UCSD-AML1 (cell line): ENCODE measurements around the gene ZNF382.
"Not testable (repeated sequence)": the region's sequence is repeated elsewhere in the genome, so short reads cannot be mapped to it uniquely, and the experiment has no call there.

ENCODE experiments used
- DNase-seq: peaks from one replicate; lab custom pipeline; 2025; ENCODE audit not compliant: unreplicated experiment; lab: John Stamatoyannopoulos, UW

ZNF382 gene

GRCh38 chr19:36605101-36605876, at the start of gene ZNF382:
Gene ZNF382, plus strand, starts transcription at chr19:36605313. Its CDS starts 4,602 bp downstream, at chr19:36609915.
- DNase-seq, result peak; percentile 79

- DNase-seq, result no peak
Observed at GRCh38 chr19:36564391-36564790, 40.7 kb upstream of the ZNF382 start.

- DNase-seq, result no peak
Observed at GRCh38 chr19:36572593-36573019, 32.5 kb upstream of the ZNF382 start.

DNA sequence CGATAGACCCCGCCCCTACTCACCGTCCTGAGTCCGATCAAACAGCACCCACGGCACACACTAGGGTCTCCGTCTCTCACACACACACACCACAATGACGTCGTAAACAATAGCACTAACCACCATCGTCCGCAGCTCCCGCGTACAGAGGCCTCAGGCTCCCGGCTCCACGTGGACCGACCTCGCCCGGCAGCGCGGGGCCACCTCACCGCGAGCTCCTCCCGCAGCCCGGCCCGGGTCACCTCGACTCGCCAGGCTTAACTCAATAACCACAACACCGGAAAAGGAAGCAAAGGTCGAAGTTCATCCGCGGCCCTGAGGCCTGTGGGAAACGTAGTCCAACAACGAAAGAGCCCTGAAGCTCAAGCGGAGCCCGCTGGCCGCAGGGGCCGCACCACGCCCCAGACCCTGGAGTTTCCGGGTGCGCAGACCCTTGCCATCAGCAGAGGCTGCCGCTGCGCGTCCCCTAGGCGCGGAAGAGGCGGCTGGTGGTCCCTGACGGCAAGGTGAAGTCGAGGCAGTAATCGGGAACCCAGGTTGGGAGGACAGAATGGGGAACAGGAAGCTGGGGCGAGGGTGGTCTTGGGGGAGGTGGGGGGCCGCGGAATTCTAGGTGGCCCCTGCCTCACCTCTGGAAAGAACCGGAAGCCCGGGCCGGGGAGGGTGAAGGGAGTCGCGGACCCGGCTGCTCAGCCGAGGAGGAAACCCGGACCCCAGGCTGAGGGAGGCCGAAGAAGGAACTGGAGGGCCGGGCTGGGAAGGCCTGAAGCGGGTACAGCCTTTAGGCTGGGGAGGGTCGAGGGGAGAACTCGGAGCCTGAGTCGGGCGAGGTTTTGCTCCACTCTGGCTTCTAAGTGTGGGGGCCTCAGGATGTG, 31.9 kb upstream of the ZNF382 start, which contains the start of gene ZNF529:
Gene ZNF529, minus strand, starts transcription at position 273 of the 875 bp plus-strand sequence. CDS start 946 bp downstream, outside the sequence.
- peak; percentile 92 for DNase-seq

DNA sequence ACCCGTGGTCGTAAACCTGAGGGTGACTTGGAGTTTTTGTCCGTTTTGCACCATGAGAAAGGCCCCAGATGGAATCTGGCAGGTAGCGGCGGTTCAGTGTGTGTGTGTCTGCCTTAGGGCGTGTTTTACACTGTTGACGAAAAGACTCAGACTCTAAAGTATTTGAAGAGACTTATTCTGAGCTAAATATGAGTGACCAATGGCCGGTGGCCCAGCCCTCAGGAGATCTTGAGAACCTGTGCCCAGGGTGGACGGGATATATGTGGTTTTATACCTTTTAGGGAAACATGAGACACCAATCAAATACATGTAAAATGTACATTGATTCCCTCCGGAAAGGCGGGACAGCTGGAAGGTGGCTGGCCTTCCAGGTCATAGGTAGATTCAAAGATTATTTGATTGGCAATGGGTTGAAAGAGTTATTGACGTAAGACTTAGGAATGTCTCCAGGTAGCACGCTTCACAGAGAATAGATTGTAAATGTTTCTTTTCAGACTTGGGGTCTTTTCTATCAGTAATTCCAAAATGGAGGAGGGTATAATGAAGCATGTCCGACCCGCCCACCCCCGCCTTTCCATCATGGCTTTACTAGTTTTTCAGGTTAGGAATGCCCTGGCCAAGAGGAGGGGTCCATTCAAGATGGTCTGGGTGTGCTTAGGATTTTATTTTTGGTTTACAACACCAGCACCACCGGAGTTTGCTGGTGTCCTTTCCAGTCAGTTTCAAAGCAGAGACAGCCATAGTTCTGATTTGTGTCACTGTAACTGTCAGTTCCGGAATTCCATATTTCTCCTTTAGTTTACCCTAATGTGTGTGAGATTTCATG, 31.0 kb upstream of the ZNF382 start:
- DNase-seq, result no peak

DNA sequence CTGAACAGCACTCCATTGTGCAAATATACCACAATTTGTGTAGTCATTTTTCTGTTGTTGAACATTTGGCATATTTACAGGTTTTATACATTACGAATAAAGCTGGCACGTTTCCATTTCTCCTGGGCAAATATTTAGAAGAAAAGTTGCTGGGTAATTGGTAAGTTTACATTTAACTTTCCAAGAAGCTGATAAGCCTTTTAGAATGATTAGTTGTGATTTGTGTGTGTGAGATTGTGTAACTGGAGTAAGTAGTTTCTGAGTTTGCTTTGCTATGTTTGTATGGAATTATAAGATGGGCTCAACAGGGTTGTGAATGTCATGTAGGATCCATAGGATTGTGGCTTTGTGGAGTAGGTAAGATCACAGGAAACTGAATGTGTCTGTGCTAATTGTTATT, 30.4 kb upstream of the ZNF382 start:
- no peak for DNase-seq

DNA sequence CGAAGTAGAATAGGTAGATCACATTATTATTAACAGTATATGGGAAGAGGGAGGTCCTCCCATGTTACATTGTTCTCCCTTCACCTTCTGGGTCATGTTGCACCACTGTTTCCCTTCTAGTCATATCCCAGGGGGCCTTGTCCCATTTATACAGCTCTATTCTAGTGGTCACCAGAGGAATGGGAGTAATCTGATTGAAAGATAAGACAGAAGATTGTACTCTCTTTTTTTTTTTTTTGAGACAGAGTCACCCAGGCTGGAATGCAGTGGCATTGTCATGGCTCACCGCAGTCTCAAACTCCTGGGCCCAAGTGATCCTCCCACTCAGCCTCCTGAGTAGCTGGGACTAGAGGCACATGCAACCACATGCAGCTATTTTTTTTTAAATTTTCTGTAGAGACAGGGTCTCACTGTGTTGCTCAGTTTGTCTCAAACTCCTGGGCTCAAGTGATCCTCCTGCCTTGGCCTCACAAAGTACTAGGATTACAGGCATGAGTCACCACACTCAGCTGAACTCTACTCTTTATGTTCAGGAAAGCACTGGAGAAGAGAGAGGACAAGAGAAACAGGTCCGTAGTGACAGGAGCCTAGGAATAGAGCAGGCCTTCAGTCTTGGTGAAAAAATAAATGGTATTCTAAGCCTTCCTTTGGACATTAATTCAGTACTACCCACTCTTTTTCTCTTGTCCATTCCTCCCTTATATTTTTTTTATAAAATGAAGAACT, 27.7 kb upstream of the ZNF382 start:
- DNase-seq, result no peak

GRCh38 chr19:36579255-36579654, 25.9 kb upstream of the ZNF382 start:
- DNase-seq, result no peak

DNA sequence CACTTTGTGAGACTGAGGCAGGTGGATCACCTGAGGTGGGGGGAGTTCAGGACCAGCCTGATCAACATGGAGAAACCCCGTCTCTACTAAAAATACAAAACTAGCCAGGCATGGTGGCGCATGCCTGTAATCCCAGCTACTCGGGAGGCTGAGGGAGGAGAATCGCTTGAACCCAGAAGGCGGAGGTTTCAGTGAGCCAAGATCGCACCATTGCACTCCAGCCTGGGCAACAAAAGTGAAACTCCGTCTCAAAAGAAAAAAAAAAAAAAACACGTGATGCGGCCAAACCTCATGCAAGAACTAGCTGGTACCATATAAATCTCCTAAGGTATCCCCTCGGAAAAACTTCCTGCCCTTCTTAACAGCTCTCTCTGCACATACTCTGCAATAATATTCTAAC, 2.4 kb upstream of the ZNF382 start:
- DNase-seq, result not testable (repeated sequence)

DNA sequence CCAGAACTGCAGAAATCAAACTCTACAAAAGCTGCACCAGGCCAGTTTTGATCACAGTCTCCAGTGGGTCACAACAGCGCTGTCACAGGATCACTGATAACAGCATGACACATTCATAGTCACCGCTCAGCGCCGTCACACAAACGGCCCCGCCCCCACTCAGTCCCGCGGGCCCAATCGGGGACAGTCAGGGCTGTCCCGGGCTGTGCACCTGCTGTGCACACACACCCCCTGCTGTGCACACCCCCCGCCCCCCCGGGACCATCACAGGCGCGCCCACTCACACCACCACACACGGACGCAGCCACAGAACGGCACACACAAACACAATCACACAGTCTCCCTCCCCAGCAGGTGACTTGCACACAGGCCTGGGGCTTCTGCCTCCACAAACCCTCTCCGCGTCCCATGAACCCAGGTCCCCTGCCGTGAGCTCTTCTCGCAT, 435 bp upstream of the ZNF382 start:
- DNase-seq, result peak; percentile 67

GRCh38 chr19:36605877-36606478, 865 bp downstream of the ZNF382 start:
- no peak for DNase-seq

- DNase-seq, result no peak
Observed at GRCh38 chr19:36627057-36627456, 21.9 kb downstream of the ZNF382 start.

GRCh38 chr19:36635342-36635741, 30.2 kb downstream of the ZNF382 start:
- DNase-seq, result no peak

GRCh38 chr19:36638862-36639510, 33.9 kb downstream of the ZNF382 start:
- no peak for DNase-seq

GRCh38 chr19:36646746-36647145, 41.6 kb downstream of the ZNF382 start:
- DNase-seq, result no peak

GRCh38 chr19:36652958-36653357, 47.8 kb downstream of the ZNF382 start:
- no peak for DNase-seq

GRCh38 chr19:36665832-36666231, 60.7 kb downstream of the ZNF382 start:
- DNase-seq, result no peak

GRCh38 chr19:36668646-36669045, 63.5 kb downstream of the ZNF382 start:
- no peak for DNase-seq

GRCh38 chr19:36672368-36672767, 67.3 kb downstream of the ZNF382 start:
- DNase-seq, result no peak
